ENCODE measurements around the gene CDC123. TPM values are rescaled to one million over a fixed set of nuclear protein-coding genes. Genes with fewer than 3 reads are reported as not detected.

Gene CDC123, protein sequence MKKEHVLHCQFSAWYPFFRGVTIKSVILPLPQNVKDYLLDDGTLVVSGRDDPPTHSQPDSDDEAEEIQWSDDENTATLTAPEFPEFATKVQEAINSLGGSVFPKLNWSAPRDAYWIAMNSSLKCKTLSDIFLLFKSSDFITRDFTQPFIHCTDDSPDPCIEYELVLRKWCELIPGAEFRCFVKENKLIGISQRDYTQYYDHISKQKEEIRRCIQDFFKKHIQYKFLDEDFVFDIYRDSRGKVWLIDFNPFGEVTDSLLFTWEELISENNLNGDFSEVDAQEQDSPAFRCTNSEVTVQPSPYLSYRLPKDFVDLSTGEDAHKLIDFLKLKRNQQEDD
- 55.3 TPM for total RNA-seq

GRCh38 chr10:12195603-12196506 lies at the start of gene CDC123, which contains the start of gene NUDT5:
Gene CDC123 (plus strand): TSS chr10:12196188. CDS start chr10:12196246, 58 bp downstream.
Gene NUDT5 (minus strand): TSS chr10:12195891. CDS start chr10:12186291, 9,600 bp downstream.

Other genes with a start within 250 kb of the CDC123 start
- 44.3 TPM for gene UPF2, start 153.4 kb upstream of the CDC123 start, total RNA-seq
- 41.7 TPM for gene DHTKD1, start 127.2 kb upstream of the CDC123 start, total RNA-seq
- gene SEC61A2, start 66.5 kb upstream of the CDC123 start, total RNA-seq = 35.6 TPM
- gene NUDT5, start 297 bp upstream of the CDC123 start, total RNA-seq = 42.3 TPM
- gene CAMK1D, start 153.4 kb downstream of the CDC123 start, total RNA-seq = 22.9 TPM

Data from camera-type eye (tissue), 1 donor.